K562 (cell line): ENCODE results near the gene MSRB3. TPM values are rescaled to one million over a fixed set of nuclear protein-coding genes. Genes with fewer than 3 reads are reported as not detected.
"Not testable (repeated sequence)": the region's sequence is repeated elsewhere in the genome, so short reads cannot be mapped to it uniquely, and the experiment has no call there.

ENCODE experiments used
- ATAC-seq: fragments of 200-7000 bp; cut with Tn5 transposase; 3 replicates; pipeline ENCODE4 v1.9.1; 2020; ENCODE audit warnings: moderate library complexity
- BruUV-seq: library from RNA; stranded (reverse); fragments of 400-500 nt; replicated peaks from 2 replicates; lab custom pipeline; 2021; lab: Mats Ljungman, UMichigan
- CTCF ChIA-PET: fragments of 300-600 bp; formaldehyde crosslinking; extraction: SDS; loops from one replicate; lab custom pipeline; 2021; ENCODE audit warnings: low intra/inter-chr PET ratio; lab: Yijun Ruan, JAX
- POLR2A ChIA-PET: fragments of 300-600, 350-650 bp; sonication (Branson Sonifier 250); formaldehyde crosslinking; extraction: SDS; loops from one replicate; lab custom pipeline; 2021; ENCODE audit warnings: antibody characterized with exemption, inconsistent platforms; lab: Yijun Ruan, JAX
- DNase-seq, 4 experiments: peaks; one replicate each; pipeline versions ENCODE4 v3.0.0 to v3.0.0-alpha.2; 2011 to 2018; ENCODE audit warnings: low spot score in 3 of 4, mixed read lengths in 3 of 4; ENCODE audit errors: extremely low read depth in 1 of 4
- FAIRE-seq: peaks from 2 replicates; lab custom pipeline; 2011; peaks lifted over from hg19 to GRCh38; lab: Jason Lieb, UNC
- H2AFZ ChIP-seq: 2 replicates; pipeline ENCODE4 v1.6.0; 2011; ENCODE audit warnings: low read depth, low read length, control low read depth, inconsistent platforms
- H3K27ac ChIP-seq: fragments of 200-600 bp; 3 replicates; pipeline ENCODE4 v1.8.0; 2011; ENCODE audit warnings: low read depth, mild to moderate bottlenecking, control low read depth, inconsistent platforms, low read length, moderate library complexity, mixed read lengths; ENCODE audit errors: extremely low read depth
- H3K27me3 ChIP-seq, 2 experiments: fragments of 300-600 bp in 1 of 2; 2 replicates in 1 of 2; 3 replicates in 1 of 2; pipeline versions ENCODE4 v1.6.0 to v1.8.0; 2011; ENCODE audit warnings: inconsistent platforms in 2 of 2, low read length in 2 of 2, mild to moderate bottlenecking in 1 of 2, mixed read lengths in 1 of 2, moderate library complexity in 1 of 2; ENCODE audit not compliant: control insufficient read depth in 2 of 2, insufficient read depth in 2 of 2
- H3K36me3 ChIP-seq: fragments of 300-600 bp; 3 replicates; pipeline ENCODE4 v1.8.0; 2011; ENCODE audit warnings: mild to moderate bottlenecking, low read length, inconsistent platforms; ENCODE audit not compliant: control insufficient read depth, insufficient read depth
- H3K4me1 ChIP-seq, 2 experiments: fragments of 200-600 bp in 1 of 2; replicated peaks in 1 of 2; 2 replicates in 1 of 2; 3 replicates in 1 of 2; pipeline versions ENCODE4 v1.5.1 to v1.8.0; 2011; ENCODE audit warnings: inconsistent platforms in 2 of 2, low read length in 2 of 2, mild to moderate bottlenecking in 1 of 2, mixed read lengths in 1 of 2, moderate library complexity in 1 of 2; ENCODE audit not compliant: control insufficient read depth in 2 of 2, insufficient read depth in 2 of 2
- H3K4me2 ChIP-seq: 2 replicates; pipeline ENCODE4 v1.6.1; 2011; ENCODE audit warnings: low read length, control low read depth, inconsistent platforms, mixed read lengths; ENCODE audit not compliant: insufficient read depth
- H3K4me3 ChIP-seq: fragments of 200-600 bp; sonication (generic), shearing (Covaris generic); 2 replicates; pipeline ENCODE4 v1.5.1; 2016; ENCODE audit warnings: control low read depth, inconsistent platforms
- H3K79me2 ChIP-seq: fragments of 200-600 bp; 3 replicates; pipeline ENCODE4 v1.8.0; 2011; ENCODE audit warnings: low read length, inconsistent platforms; ENCODE audit not compliant: control insufficient read depth, insufficient read depth
- H3K9ac ChIP-seq, 2 experiments: 2 replicates each; pipeline versions ENCODE4 v1.6.0 to v1.6.1; 2011; ENCODE audit warnings: low read depth in 2 of 2, low read length in 2 of 2, control low read depth in 1 of 2, inconsistent platforms in 1 of 2, mild to moderate bottlenecking in 1 of 2, mixed read lengths in 1 of 2; ENCODE audit not compliant: insufficient read depth in 1 of 2
- H3K9me1 ChIP-seq: one replicate; pipeline ENCODE4 v1.6.0; 2011; ENCODE audit warnings: inconsistent platforms, mild to moderate bottlenecking, low read length, moderate library complexity; ENCODE audit not compliant: control insufficient read depth, insufficient read depth
- H3K9me3 ChIP-seq: replicated peaks from 2 replicates; pipeline ENCODE4 v1.5.1; 2011; ENCODE audit warnings: low read depth, low read length, inconsistent platforms; ENCODE audit not compliant: control insufficient read depth, insufficient read depth
- H4K20me1 ChIP-seq: replicated peaks from 2 replicates; pipeline ENCODE4 v1.6.1; 2011; ENCODE audit warnings: low read length, inconsistent platforms, mixed read lengths; ENCODE audit not compliant: control insufficient read depth, insufficient read depth
- ASH1L ChIP-seq: fragments of 450-650 bp; IDR thresholded peaks from 2 replicates; pipeline ENCODE4 v1.6.1; 2018; ENCODE audit warnings: borderline replicate concordance, mild to moderate bottlenecking, low read depth; ENCODE audit not compliant: partially characterized antibody
- CBX5 ChIP-seq: IDR thresholded peaks from 2 replicates; pipeline ENCODE4 v1.6.1; 2014; ENCODE audit warnings: low read depth, borderline replicate concordance
- CGGBP1 ChIP-seq: fragments of 250-450 bp; sonication (Bioruptor Pico); IDR thresholded peaks from 2 replicates; pipeline ENCODE4 v1.9.0; 2021; ENCODE audit warnings: mild to moderate bottlenecking
- HMG20B ChIP-seq: fragments of 250-450 bp; sonication (Bioruptor Pico); IDR thresholded peaks from 2 replicates; pipeline ENCODE4 v1.5.0; 2021; ENCODE audit warnings: mild to moderate bottlenecking
- KAT7 ChIP-seq: sonication (generic); formaldehyde crosslinking; IDR thresholded peaks from 2 replicates; pipeline ENCODE4 v1.8.0; 2022; ENCODE audit warnings: missing genetic modification reagents, mild to moderate bottlenecking, borderline replicate concordance
- LEF1 ChIP-seq: fragments of 450-650 bp; IDR thresholded peaks from 2 replicates; pipeline ENCODE4 v1.6.1; 2016; ENCODE audit warnings: mild to moderate bottlenecking
- MEIS2 ChIP-seq: fragments of 450-650 bp; IDR thresholded peaks from 2 replicates; pipeline ENCODE4 v1.6.1; 2014; ENCODE audit warnings: mild to moderate bottlenecking; ENCODE audit not compliant: partially characterized antibody
- MTA3 ChIP-seq: fragments of 450-650 bp; formaldehyde crosslinking; IDR thresholded peaks from 2 replicates; pipeline ENCODE4 v1.6.1; 2017; ENCODE audit warnings: mild to moderate bottlenecking, borderline replicate concordance
- ZC3H4 ChIP-seq: sonication (generic); formaldehyde crosslinking; IDR thresholded peaks from 2 replicates; pipeline ENCODE4 v1.9.0; 2021; ENCODE audit warnings: missing genetic modification reagents, borderline replicate concordance
- ZFP36 ChIP-seq: fragments of 150-350 bp; IDR thresholded peaks from 2 replicates; pipeline ENCODE4 v1.6.1; 2018; ENCODE audit warnings: low read length, low read depth; ENCODE audit not compliant: partially characterized antibody
- WGBS: fragments of 100-300 bp; shearing (Covaris generic); methylation state at CpG from one replicate; pipeline ENCODE4 v1.1.6; 2016; ENCODE audit warnings: low coverage, mixed read lengths; ENCODE audit not compliant: insufficient coverage; ENCODE audit errors: missing lambda C conversion rate; 5-methylcytosine and 5-hydroxymethylcytosine counted together
- in situ Hi-C: fragments of 300-500 bp; cut with MboI; formaldehyde crosslinking; loops from 4 replicates; pipeline ENCODE4 v1.15.0; 2018; ENCODE audit warnings: inconsistent platforms, mixed read lengths
- intact Hi-C: fragments of 100-400 bp; cut with micrococcal nuclease; formaldehyde crosslinking; loops from 2 replicates; pipeline ENCODE4 v1.14.2; 2022
- polyA plus RNA-seq, 8 experiments: library from polyadenylated mRNA; depleted of rRNA in 4 of 8; stranded (reverse) in 5 of 8; unstranded in 3 of 8; fragments of >200 nt; fragmentation: Nextera tagmentation in 2 of 8; fragmentation: Illumina TruSeq in 1 of 8; extraction: Ambion mirVana in 2 of 8; extraction: Trizol in 1 of 8; gene quantifications; 2 replicates each; pipeline versions ENCODE4 v1.2.1 to v1.2.3, GENCODE V29; 2011 to 2014; ENCODE audit warnings: inconsistent platforms in 1 of 8, missing spikeins in 1 of 8
- total RNA-seq, 7 experiments: library from RNA; depleted of rRNA in 6 of 7; stranded (reverse); fragments of >200 nt in 6 of 7; fragmentation: Illumina TruSeq in 2 of 7; extraction: Trizol in 2 of 7; gene quantifications; 2 replicates each; pipeline versions ENCODE4 v1.2.1 to v1.2.3, GENCODE V29; 2011 to 2021; ENCODE audit warnings: low replicate concordance in 1 of 7

The MSRB3 gene
- total and polyA plus RNA-seq, 9 of the 15 experiments (the other 6 are each of a cell fraction or from before 2014, with no cell fraction given) = 0.04 TPM; not detected in 8

DNA sequence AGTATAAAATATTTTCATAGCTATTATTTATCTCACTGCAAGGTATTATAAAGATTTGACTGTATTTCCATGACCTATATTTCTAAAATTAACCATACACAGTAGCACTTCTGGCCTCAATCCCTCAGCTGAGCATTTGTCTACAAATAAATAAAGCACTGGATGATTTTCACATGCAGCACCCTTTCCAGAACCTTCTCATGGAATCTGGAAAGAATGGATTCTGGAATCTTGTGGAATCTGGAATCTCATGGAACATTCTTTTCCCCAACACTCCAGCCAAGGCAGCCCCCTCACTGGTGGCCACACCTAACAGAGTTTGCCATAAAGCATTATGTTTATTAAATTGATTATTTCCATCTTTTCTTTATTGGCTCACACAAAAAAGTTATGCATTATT lies 199.2 kb downstream of the MSRB3 start:
- BruUV-seq = no TSS peak

DNA sequence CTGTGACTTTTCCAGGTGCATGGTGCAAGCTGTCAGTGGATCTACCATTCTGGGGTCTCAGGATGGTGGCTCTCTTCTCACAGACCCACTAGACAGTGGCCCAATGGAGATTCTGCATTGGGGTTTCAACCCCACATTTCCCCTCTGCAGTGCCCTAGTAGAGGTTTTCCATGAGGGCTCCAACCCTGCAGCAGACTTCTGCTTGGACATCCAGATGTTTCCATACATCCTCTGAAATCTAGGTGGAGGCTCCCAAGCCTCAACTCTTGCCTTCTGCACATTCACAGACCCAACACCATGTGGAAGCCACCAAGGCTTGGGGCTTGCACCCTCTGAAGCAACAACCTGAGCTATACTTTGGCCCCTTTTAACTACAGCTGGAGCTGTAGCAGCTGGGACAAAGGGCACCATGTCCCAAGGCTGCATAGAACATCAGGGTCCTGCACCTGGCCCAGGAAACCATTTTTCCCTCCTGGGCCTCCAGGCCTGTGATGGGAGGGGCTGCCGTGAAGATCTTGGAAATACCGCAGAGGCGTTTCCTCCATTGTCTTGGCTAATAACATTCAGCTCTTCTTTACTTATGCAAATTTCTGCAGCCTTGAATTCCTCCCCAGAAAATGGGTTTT lies 205.5 kb downstream of the MSRB3 start:
- H3K9me3 ChIP-seq, H3K4me1 ChIP-seq, H3K4me3 ChIP-seq, H3K9me1 ChIP-seq, H3K27ac ChIP-seq, H4K20me1 ChIP-seq, H2AFZ ChIP-seq, H3K9ac ChIP-seq, FAIRE-seq, H3K4me2 ChIP-seq, POLR2A ChIA-PET, CTCF ChIA-PET, DNase-seq, BruUV-seq, H3K27me3 ChIP-seq, intact Hi-C loops, in situ Hi-C loops, H3K79me2 ChIP-seq, ATAC-seq, H3K36me3 ChIP-seq: not testable (repeated sequence)
- TF ChIP-seq ZFP36 (peak; percentile 52), CBX5 (peak; percentile 41; the same call in 1 of the 2 replicates)
- WGBS = 0% methylated on average over 3 of the region's 3 CpGs

More for the DNA sequence above, 199.2 kb downstream of the MSRB3 start:
- Histone ChIP-seq H3K79me2 (no peaks in the 10 kb centered on the region), H3K9me1 (no peaks in the 10 kb centered on the region), H3K4me3 (no peak overlapping the region), H3K9me3 (no peaks in the 10 kb centered on the region), H3K36me3 (no peaks in the 10 kb centered on the region), H3K9ac (no peak overlapping the region), H3K4me1 (no peaks in the 10 kb centered on the region), H4K20me1 (no peaks in the 10 kb centered on the region), H3K27me3 (no peaks in the 10 kb centered on the region), H2AFZ (no peak overlapping the region), H3K27ac (no peak overlapping the region), H3K4me2 (no peak overlapping the region)
- CTCF ChIA-PET = no interaction called here
- no peak for TF ChIP-seq KAT7 (CRISPR knock-in tag)
- TF ChIP-seq LEF1 = no peak
- TF ChIP-seq MEIS2 = no peak
- no peak for TF ChIP-seq ZC3H4 (CRISPR knock-in tag)
- TF ChIP-seq ASH1L = no peak
- TF ChIP-seq CGGBP1 = no peak
- no peak for TF ChIP-seq MTA3
- no peak for TF ChIP-seq HMG20B (CRISPR knock-in tag)
- ATAC-seq = no peak
- FAIRE-seq = no peak
- in situ Hi-C loops = no loop called here
- DNase-seq = no peak
- POLR2A ChIA-PET = no interaction called here
- intact Hi-C loops = no loop called here
